HG03460 (cell line): ENCODE measurements around the gene FPR2.
"Not testable (repeated sequence)": the region's sequence is repeated elsewhere in the genome, so short reads cannot be mapped to it uniquely, and the experiment has no call there.

ENCODE experiments used
- ATAC-seq: cut with Tn5 transposase; IDR thresholded peaks from one replicate; pipeline ENCODE4 v1.9.1; 2021; ENCODE audit not compliant: unreplicated experiment

FPR2 gene

GRCh38 chr19:51803967-51804366 is 43.0 kb downstream of the FPR2 start:
- no peak for ATAC-seq

GRCh38 chr19:51804789-51805188 is 43.8 kb downstream of the FPR2 start:
- not testable (repeated sequence) for ATAC-seq

DNA sequence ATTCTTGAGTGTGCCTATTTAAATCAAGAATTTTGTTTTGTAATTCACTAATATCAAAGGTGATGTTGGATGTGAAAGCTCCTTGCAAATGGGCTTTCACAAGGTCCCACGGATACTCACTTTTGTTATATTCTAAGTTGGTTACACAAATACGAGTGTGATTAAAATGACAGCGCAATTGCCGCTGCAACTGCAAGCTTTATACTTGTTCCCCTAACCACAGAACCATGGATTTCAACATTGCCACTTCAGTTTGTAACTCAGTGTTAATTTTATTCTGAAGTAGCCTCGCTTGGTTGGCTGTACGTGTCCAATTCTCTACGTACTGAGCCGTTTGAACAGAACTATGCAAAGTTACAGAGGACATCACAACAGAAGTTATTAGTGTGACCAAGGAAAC is 44.4 kb downstream of the FPR2 start:
- not testable (repeated sequence) for ATAC-seq

DNA sequence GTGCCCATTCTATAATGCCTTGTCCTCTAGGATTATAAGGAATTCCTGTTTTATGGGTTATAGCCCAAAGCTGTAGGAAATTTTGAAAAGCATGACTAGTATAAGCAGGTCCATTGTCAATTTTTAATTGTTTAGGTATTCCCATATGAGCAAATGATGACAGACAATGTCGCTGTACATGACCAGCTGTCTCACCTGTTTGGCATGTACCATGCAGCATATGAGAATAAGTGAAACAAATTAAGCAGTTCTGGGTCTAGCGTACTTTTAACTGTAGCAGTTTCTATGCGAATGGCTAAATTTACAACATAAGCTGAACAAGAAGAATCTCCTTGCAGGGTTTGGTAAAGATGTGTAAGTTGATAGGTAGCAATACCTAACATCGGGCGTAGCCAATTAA is 45.6 kb downstream of the FPR2 start:
- not testable (repeated sequence) for ATAC-seq

DNA sequence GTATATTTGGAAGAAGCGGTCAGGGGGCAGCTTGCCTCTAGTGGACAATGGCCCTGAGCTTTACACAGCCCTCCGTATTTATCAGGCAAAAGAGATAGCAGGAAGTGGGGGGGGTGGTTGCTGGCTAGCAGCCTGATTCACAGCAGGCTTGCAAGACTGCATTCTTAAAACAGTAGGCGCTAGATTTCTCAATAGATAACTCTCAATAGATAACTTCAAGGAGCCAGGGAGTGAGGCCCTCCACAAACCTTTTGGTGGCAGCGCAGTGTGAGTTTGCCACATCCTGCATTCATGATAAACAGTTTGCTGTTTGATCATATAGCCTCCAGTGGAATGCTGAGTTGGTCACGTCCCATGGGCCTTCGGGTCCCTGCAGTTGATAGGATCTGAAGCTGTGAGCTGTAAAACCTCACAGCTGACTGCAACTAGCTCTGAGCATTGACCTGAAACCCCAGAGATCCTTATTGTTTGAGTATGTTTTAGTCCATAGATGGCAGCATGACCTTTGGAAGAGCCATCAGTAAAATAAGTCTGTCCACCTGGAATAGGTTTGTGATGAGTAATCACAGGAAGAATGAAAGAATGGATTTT is 46.2 kb downstream of the FPR2 start:
- no peak for ATAC-seq

DNA sequence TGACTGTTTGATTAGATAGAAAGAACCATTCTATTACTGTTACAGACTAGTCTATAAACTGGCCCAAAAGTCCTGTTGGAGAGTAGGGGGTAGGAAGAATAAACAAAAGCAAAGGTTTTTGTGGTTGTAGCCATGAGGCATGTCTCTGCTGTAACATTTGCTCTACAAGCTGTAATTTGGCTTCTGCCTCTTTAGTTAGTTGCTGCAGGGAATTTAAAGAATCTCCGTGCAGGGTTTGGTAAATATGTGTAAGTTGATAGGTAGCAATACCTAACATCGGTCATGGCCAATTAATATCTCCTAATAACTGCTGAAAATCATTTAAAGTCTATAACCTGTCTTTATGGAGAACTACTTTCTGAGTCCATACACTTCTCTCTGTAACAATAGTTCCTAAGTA is 46.9 kb downstream of the FPR2 start:
- ATAC-seq = no peak

- no peak for ATAC-seq
Observed at GRCh38 chr19:51808333-51808986, 47.5 kb downstream of the FPR2 start.

GRCh38 chr19:51809787-51810186 is 48.8 kb downstream of the FPR2 start:
- no peak for ATAC-seq

- ATAC-seq = no peak
Observed at GRCh38 chr19:51810223-51810622, 49.2 kb downstream of the FPR2 start.

DNA sequence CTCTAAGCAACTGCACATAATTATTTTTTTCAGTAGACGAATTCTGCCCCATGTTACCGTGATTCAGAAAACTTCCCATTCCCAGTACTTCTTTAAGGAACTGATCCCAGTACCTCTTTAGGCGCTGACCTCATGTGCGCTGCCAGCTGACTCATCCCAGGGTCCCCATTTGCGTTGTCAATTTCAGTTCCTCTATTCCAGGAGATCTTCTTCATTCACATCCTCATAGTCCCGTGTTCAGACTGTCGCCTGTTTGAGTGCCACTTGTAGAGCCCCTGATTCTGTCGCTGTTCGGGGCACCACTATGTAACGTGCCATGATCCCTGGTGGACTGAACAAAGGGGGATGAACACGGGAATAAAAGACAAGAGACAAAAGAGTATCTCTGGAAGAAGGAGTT is 50.4 kb downstream of the FPR2 start:
- ATAC-seq = no peak

DNA sequence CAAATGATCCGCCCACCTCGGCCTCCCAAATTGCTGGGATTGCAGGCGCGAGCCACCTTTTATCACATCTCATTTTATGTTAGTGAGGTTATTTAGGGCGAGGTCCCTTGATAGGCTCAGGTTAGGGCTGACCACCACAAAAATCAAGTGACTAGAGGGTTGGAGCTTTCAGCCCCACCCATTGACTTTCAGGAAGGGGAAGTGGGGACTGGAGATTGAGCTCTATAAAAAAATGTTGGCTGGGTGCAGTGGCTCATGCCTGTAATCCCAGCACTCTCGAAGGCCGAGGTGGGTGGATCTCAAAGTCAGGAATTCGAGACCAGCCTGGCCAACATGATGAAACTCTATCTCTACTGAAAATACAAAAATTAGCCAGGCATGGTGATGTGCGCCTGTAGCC is 54.1 kb downstream of the FPR2 start:
- ATAC-seq = no peak

GRCh38 chr19:51816711-51817110 is 55.7 kb downstream of the FPR2 start:
- no peak for ATAC-seq

- no peak for ATAC-seq
Observed at GRCh38 chr19:51820011-51820410, 59.0 kb downstream of the FPR2 start.
